ENCODE measurements around the gene ZFP42.
"Not testable (repeated sequence)": the region's sequence is repeated elsewhere in the genome, so short reads cannot be mapped to it uniquely, and the experiment has no call there.

ZFP42 gene
- total RNA-seq: 0 reads per million in 2 experiments

- no peak for DNase-seq (ENCODE audit: low read depth)
These were observed at the start of gene ZFP42 for GRCh38 chr4:187995322-187996207. Gene ZFP42 (plus strand): TSS chr4:187995771. CDS start chr4:188002808, 7,037 bp downstream.

GRCh38 chr4:187961171-187961570 lies 34.4 kb upstream of the ZFP42 start:
- no peak for DNase-seq (ENCODE audit: low read depth)

GRCh38 chr4:187961961-187962360 lies 33.6 kb upstream of the ZFP42 start:
- no peak for DNase-seq (ENCODE audit: low read depth)

GRCh38 chr4:187962926-187963325 lies 32.6 kb upstream of the ZFP42 start:
- no peak for DNase-seq (ENCODE audit: low read depth)

- DNase-seq (ENCODE audit: low read depth): no peak
These were observed 29.8 kb upstream of the ZFP42 start for GRCh38 chr4:187965726-187966125.

GRCh38 chr4:187972135-187972534 lies 23.4 kb upstream of the ZFP42 start:
- DNase-seq (ENCODE audit: low read depth): no peak

GRCh38 chr4:187983746-187984145 lies 11.8 kb upstream of the ZFP42 start:
- no peak for DNase-seq (ENCODE audit: low read depth)

GRCh38 chr4:187992971-187993370 lies 2.6 kb upstream of the ZFP42 start:
- DNase-seq (ENCODE audit: low read depth): no peak

- DNase-seq (ENCODE audit: low read depth): no peak
These were observed 1.7 kb upstream of the ZFP42 start for GRCh38 chr4:187993827-187994226.

GRCh38 chr4:187996502-187997177 lies 1.1 kb downstream of the ZFP42 start:
- DNase-seq (ENCODE audit: low read depth): no peak

GRCh38 chr4:187997991-187998390 lies 2.4 kb downstream of the ZFP42 start:
- DNase-seq (ENCODE audit: low read depth): not testable (repeated sequence)

- DNase-seq (ENCODE audit: low read depth): no peak
These were observed 3.9 kb downstream of the ZFP42 start for GRCh38 chr4:187999406-187999932.

- no peak for DNase-seq (ENCODE audit: low read depth)
These were observed 6.8 kb downstream of the ZFP42 start for GRCh38 chr4:188002323-188002722.

GRCh38 chr4:188002751-188003150 lies 7.2 kb downstream of the ZFP42 start:
- no peak for DNase-seq (ENCODE audit: low read depth)

- no peak for DNase-seq (ENCODE audit: low read depth)
These were observed 10.0 kb downstream of the ZFP42 start for GRCh38 chr4:188005561-188005960.

GRCh38 chr4:188006285-188006848 lies 10.8 kb downstream of the ZFP42 start:
- no peak for DNase-seq (ENCODE audit: low read depth)

- DNase-seq (ENCODE audit: low read depth): no peak
These were observed 12.8 kb downstream of the ZFP42 start for GRCh38 chr4:188008377-188008776.

- no peak for DNase-seq (ENCODE audit: low read depth)
These were observed 16.9 kb downstream of the ZFP42 start for GRCh38 chr4:188012426-188012945.

GRCh38 chr4:188015025-188015940 lies 19.7 kb downstream of the ZFP42 start:
- DNase-seq (ENCODE audit: low read depth): no peak

- DNase-seq (ENCODE audit: low read depth): no peak
These were observed 21.2 kb downstream of the ZFP42 start for GRCh38 chr4:188016754-188017153.

- no peak for DNase-seq (ENCODE audit: low read depth)
These were observed 22.7 kb downstream of the ZFP42 start for GRCh38 chr4:188018262-188018661.
